GM06990 (cell line): ENCODE results near the gene THG1L.
"Not testable (repeated sequence)": the region's sequence is repeated elsewhere in the genome, so short reads cannot be mapped to it uniquely, and the experiment has no call there.

Source experiments
- DNase-seq: peaks from one replicate; pipeline ENCODE4 v3.0.0-alpha.2; 2011; ENCODE audit not compliant: insufficient read length; ENCODE audit errors: extremely low read depth
- H3K27me3 ChIP-seq: replicated peaks from 2 replicates; pipeline ENCODE4 v1.6.0; 2011; ENCODE audit warnings: low read length; ENCODE audit not compliant: control insufficient read depth, insufficient read depth
- H3K36me3 ChIP-seq: 2 replicates; pipeline ENCODE4 v1.5.1; 2011; ENCODE audit warnings: low read length; ENCODE audit not compliant: control insufficient read depth, insufficient read depth
- H3K4me3 ChIP-seq: replicated peaks from 2 replicates; pipeline ENCODE4 v1.5.1; 2011; ENCODE audit warnings: low read depth, mild to moderate bottlenecking, control low read depth, low read length
- CTCF ChIP-seq: IDR thresholded peaks from 2 replicates; pipeline ENCODE4 v1.5.1; 2011; ENCODE audit warnings: low read length, control low read depth, mild to moderate bottlenecking, inconsistent platforms; ENCODE audit not compliant: insufficient read depth, poor library complexity, severe bottlenecking

THG1L gene

GRCh38 chr5:157690690-157691433 lies 40.4 kb upstream of the THG1L start:
- no peak for DNase-seq
- Histone ChIP-seq H3K27me3 (no peaks in the 10 kb centered on the region), H3K36me3 (no peaks in the 10 kb centered on the region), H3K4me3 (no peak overlapping the region)
- TF ChIP-seq CTCF: no peak

DNA sequence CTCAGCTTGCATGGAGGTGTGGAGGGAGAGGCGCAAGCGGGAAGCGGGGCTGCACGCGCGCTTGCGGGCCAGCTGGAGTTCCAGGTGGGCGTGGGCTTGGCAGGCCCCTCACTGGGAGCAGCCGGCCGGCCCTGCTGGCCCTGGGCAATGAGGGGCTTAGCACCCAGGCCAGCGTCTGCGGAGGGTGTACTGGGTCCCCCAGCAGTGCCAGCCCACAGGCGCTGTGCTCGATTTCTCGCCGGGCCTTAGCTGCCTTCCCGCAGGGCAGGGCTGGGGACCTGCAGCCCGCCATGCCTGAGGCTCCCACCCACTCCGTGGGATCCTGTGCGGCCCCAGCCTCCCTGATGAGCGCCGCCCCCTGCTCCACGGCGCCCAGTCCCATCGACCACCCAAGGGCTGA lies 37.4 kb upstream of the THG1L start:
- not testable (repeated sequence) for H3K4me3 ChIP-seq, H3K36me3 ChIP-seq, DNase-seq, H3K27me3 ChIP-seq

DNA sequence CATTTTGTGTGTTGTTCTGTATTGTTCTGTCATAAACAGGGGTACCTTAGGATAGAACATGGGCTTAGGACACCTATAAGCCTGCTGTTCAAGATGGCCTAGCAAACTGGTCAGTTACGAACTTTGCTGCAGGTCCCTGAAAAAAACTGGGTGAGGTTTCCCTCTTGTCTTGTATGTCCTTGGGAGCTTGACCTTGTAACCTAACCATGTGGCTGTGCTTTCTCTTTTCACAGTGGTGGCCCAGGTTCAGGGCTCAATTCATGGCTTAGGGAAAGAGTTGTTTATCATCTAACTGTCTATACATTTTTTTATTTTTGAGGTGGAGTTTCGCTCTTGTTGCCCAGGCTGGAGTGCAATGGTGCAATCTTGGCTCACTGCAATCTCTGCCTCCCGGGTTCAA lies 35.1 kb upstream of the THG1L start:
- H3K36me3 ChIP-seq, H3K27me3 ChIP-seq: not testable (repeated sequence)

DNA sequence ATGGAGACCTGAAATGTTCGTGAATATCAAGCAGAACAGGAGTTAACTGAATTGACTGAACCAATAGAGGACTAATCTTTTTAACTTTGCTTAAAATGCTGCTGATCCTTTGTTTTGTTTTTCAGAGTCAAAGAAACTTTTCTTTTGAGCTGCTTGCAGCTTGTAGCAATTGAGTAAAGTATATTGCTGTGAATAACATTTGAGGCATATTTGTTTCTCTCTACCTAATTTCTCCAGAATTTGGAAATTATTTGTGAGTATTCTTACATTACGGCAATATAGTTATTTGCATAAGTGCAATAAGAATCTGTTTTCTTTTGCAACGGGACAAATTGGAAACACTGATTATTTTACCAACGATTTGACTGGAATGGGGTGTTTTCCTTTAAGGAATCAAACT lies 32.5 kb upstream of the THG1L start:
- not testable (repeated sequence) for H3K27me3 ChIP-seq, H3K4me3 ChIP-seq, DNase-seq, H3K36me3 ChIP-seq

More for the DNA sequence above, 35.1 kb upstream of the THG1L start:
- DNase-seq, H3K4me3 ChIP-seq: not testable (repeated sequence)

DNA sequence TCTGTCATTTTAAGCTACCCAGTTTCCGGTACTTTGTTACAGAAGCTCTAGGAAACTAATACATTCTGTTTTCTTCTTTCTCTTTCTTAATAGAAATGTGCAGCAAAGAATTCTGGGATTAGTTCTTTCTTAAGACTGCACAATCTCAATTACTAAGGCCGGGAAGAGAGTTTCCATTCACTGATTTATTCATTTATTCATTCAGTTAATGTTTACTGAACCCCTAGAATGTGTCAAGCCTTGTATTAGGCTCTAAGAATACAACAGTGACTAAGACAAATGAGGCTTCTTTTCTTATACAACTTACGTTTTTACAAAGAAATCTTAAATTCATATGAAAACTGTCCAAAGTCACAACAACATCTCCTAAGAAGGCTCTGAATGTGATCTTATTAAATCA lies 27.5 kb upstream of the THG1L start:
- DNase-seq: no peak
- H3K27me3 ChIP-seq: no peaks in the 10 kb centered on the region
- no peaks in the 10 kb centered on the region for H3K36me3 ChIP-seq
- no peak for TF ChIP-seq CTCF
- H3K4me3 ChIP-seq: no peak overlapping the region

GRCh38 chr5:157708866-157709265 lies 22.4 kb upstream of the THG1L start:
- DNase-seq: no peak
- Histone ChIP-seq H3K36me3 (no peaks in the 10 kb centered on the region), H3K27me3 (no peaks in the 10 kb centered on the region), H3K4me3 (no peak overlapping the region)
- no peak for TF ChIP-seq CTCF

- no peak overlapping the region for H3K4me3 ChIP-seq
- DNase-seq: no peak
- no peaks in the 10 kb centered on the region for H3K27me3 ChIP-seq
- no peaks in the 10 kb centered on the region for H3K36me3 ChIP-seq
- TF ChIP-seq CTCF: no peak
These were observed 21.9 kb upstream of the THG1L start for GRCh38 chr5:157709346-157709745.
